Lung (tissue), 12 donors: ENCODE results near the gene LRRC8D. TPM values are rescaled to one million over a fixed set of nuclear protein-coding genes. Genes with fewer than 3 reads are reported as not detected.

Experiments used
- ATAC-seq: fragments of 200-7000 bp; cut with Tn5 transposase; one replicate; pipeline ENCODE4 v1.9.1; 2020; ENCODE audit warnings: moderate number of reproducible peaks; ENCODE audit not compliant: insufficient read depth, low FRiP score
- DNase-seq, 3 donors: peaks; one replicate each; pipeline ENCODE4 v3.0.0-alpha.2; 2013 to 2017
- H3K27ac ChIP-seq, 2 donors: one replicate each; pipeline ENCODE4 v1.5.1; 2013; ENCODE audit warnings: mild to moderate bottlenecking in 2 of 2, moderate library complexity in 2 of 2, control low read depth in 1 of 2, inconsistent platforms in 1 of 2, low read depth in 1 of 2, low read length in 1 of 2
- H3K27me3 ChIP-seq, 3 donors: one replicate each; pipeline ENCODE4 v1.5.1; 2013; ENCODE audit warnings: low read length in 2 of 3; ENCODE audit not compliant: control insufficient read depth in 3 of 3, insufficient read depth in 3 of 3
- H3K36me3 ChIP-seq, 4 donors: one replicate each; pipeline ENCODE4 v1.5.1; 2013; ENCODE audit warnings: low read length in 4 of 4, mild to moderate bottlenecking in 1 of 4, moderate library complexity in 1 of 4; ENCODE audit not compliant: control insufficient read depth in 4 of 4, insufficient read depth in 4 of 4
- H3K4me1 ChIP-seq, 5 donors: one replicate each; pipeline ENCODE4 v1.5.1; 2013; ENCODE audit warnings: low read length in 5 of 5, mild to moderate bottlenecking in 2 of 5, moderate library complexity in 1 of 5; ENCODE audit not compliant: control insufficient read depth in 5 of 5, insufficient read depth in 5 of 5
- H3K4me3 ChIP-seq: one replicate; pipeline ENCODE4 v1.5.1; 2013; ENCODE audit warnings: mild to moderate bottlenecking, control low read depth, moderate library complexity
- H3K9ac ChIP-seq, 2 donors: one replicate each; pipeline ENCODE4 v1.5.1; 2013; ENCODE audit warnings: low read length in 2 of 2, control low read depth in 1 of 2; ENCODE audit not compliant: insufficient read depth in 1 of 2
- H3K9me3 ChIP-seq, 4 donors: one replicate each; pipeline ENCODE4 v1.5.1; 2013; ENCODE audit warnings: low read length in 3 of 4, mild to moderate bottlenecking in 1 of 4, moderate library complexity in 1 of 4; ENCODE audit not compliant: control insufficient read depth in 4 of 4, insufficient read depth in 3 of 4
- WGBS, 2 donors: extraction: QIAGEN DNeasy Blood & Tissue Kit; methylation state at CpG; one replicate each; pipeline ENCODE4 v1.1.7; 2013; 5-methylcytosine and 5-hydroxymethylcytosine counted together
- polyA plus RNA-seq, 2 donors: library from polyadenylated mRNA; stranded (reverse); fragments of 200-250 nt; gene quantifications; one replicate each; pipeline ENCODE4 v1.2.1, GENCODE V29; 2013
- total RNA-seq, 2 donors: library from RNA; depleted of rRNA in 1 of 2; stranded (reverse); fragments of >200 nt in 1 of 2; gene quantifications; one replicate each; pipeline ENCODE4 v1.2.1, GENCODE V29; 2014 to 2021
- TF ChIP-seq, protein P1 (sequence below): IDR thresholded peaks from 2 replicates; pipeline ENCODE4 v1.5.1; 2012; ENCODE audit warnings: mild to moderate bottlenecking; ENCODE audit errors: control extremely low read depth, extremely low read depth
- donor health status: control.
- donor health status: control.
- donor health status: Bipolar disorder and iron deficiency.
- donor health status: healthy.
- donor health status: DM: yes; HTN: yes; CAD: no.

LRRC8D gene
- total and polyA plus RNA-seq, 4 donors = 5.1 to 24.2 (median 11.3) TPM

GRCh38 chr1:89800022-89800655 is 20.7 kb upstream of the LRRC8D start:
- no peak overlapping the region for H3K4me3 ChIP-seq
- no peaks in the 10 kb centered on the region for H3K27me3 ChIP-seq
- ATAC-seq (no peak), DNase-seq (no peak)
- H3K27ac ChIP-seq = no peak overlapping the region
- peaks cover 0 to under 1% (median 0%) of the 10 kb centered on the region in 4 donors for H3K9me3 ChIP-seq
- no peaks in the 10 kb centered on the region for H3K36me3 ChIP-seq
- no peaks in the 10 kb centered on the region for H3K4me1 ChIP-seq
- WGBS, 2 donors = 71 to 83% methylated on average over 4 of the region's 4 CpGs
- no peak overlapping the region for H3K9ac ChIP-seq
- TF ChIP-seq, protein P1, sequence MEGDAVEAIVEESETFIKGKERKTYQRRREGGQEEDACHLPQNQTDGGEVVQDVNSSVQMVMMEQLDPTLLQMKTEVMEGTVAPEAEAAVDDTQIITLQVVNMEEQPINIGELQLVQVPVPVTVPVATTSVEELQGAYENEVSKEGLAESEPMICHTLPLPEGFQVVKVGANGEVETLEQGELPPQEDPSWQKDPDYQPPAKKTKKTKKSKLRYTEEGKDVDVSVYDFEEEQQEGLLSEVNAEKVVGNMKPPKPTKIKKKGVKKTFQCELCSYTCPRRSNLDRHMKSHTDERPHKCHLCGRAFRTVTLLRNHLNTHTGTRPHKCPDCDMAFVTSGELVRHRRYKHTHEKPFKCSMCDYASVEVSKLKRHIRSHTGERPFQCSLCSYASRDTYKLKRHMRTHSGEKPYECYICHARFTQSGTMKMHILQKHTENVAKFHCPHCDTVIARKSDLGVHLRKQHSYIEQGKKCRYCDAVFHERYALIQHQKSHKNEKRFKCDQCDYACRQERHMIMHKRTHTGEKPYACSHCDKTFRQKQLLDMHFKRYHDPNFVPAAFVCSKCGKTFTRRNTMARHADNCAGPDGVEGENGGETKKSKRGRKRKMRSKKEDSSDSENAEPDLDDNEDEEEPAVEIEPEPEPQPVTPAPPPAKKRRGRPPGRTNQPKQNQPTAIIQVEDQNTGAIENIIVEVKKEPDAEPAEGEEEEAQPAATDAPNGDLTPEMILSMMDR = no peak

- TF ChIP-seq, protein P1 = no peak
- Histone ChIP-seq H3K4me1 (no peaks in the 10 kb centered on the region), H3K36me3 (no peaks in the 10 kb centered on the region), H3K27me3 (no peaks in the 10 kb centered on the region), H3K27ac (no peak overlapping the region), H3K4me3 (no peak overlapping the region), H3K9me3 (no peaks in the 10 kb centered on the region), H3K9ac (no peak overlapping the region)
- ATAC-seq = no peak
- DNase-seq = no peak
- 71 to 83% methylated on average over 7 of the region's 7 CpGs for WGBS, 2 donors
Observed at GRCh38 chr1:89800718-89801117, 20.1 kb upstream of the LRRC8D start.

DNA sequence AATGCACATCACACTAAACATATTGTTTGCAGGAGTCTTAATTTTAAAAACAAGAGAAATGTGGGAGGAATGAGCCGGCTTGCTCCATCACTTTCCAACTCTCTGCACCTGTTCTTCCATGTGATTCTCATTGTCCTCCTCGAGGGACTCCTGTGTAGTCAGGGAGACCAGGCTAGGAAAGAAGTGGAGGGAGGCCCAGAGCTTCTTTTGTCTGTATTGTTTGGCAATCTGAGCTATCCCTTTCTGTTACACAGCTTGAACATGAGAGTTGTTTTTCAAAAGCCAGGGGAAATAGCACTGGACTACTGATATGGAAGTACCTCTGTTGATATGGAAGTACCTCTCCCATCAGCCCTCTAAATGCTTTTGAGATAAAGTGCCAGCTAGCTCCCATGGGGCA is 18.8 kb upstream of the LRRC8D start:
- Histone ChIP-seq H3K27ac (no peak overlapping the region), H3K9ac (no peak overlapping the region), H3K4me1 (no peaks in the 10 kb centered on the region), H3K36me3 (no peaks in the 10 kb centered on the region), H3K9me3 (no peaks in the 10 kb centered on the region), H3K27me3 (no peaks in the 10 kb centered on the region), H3K4me3 (no peak overlapping the region)
- ATAC-seq = no peak
- WGBS, 2 donors = 74 to 98% methylated on average over 2 of the region's 2 CpGs
- no peak for DNase-seq
- TF ChIP-seq, protein P1 = no peak

GRCh38 chr1:89802841-89803240 is 18.0 kb upstream of the LRRC8D start:
- no peak overlapping the region for H3K9ac ChIP-seq
- TF ChIP-seq, protein P1 = no peak
- no peak overlapping the region for H3K4me3 ChIP-seq
- ATAC-seq = no peak
- no peak for DNase-seq
- no peaks in the 10 kb centered on the region for H3K36me3 ChIP-seq
- H3K4me1 ChIP-seq = no peaks in the 10 kb centered on the region
- no peaks in the 10 kb centered on the region for H3K9me3 ChIP-seq
- WGBS, 2 donors = 72 to 79% methylated on average over 2 of the region's 2 CpGs
- no peak overlapping the region for H3K27ac ChIP-seq
- no peaks in the 10 kb centered on the region for H3K27me3 ChIP-seq
